Liver (tissue), 9 donors: ENCODE data around the gene KATNIP. TPM values are rescaled to one million over a fixed set of nuclear protein-coding genes. Genes with fewer than 3 reads are reported as not detected.

Experiments used
- DNase-seq: peaks from one replicate; pipeline ENCODE4 v3.0.0-alpha.2; 2017; ENCODE audit warnings: low spot score
- H3K27ac ChIP-seq, 2 donors: one replicate each; pipeline ENCODE4 v1.7.0; 2013; ENCODE audit warnings: inconsistent platforms in 2 of 2, low read length in 2 of 2, control low read depth in 1 of 2, low read depth in 1 of 2, mild to moderate bottlenecking in 1 of 2
- H3K27me3 ChIP-seq, 4 donors: one replicate each; pipeline versions ENCODE4 v1.6.1 to v1.7.0; 2013; ENCODE audit warnings: low read length in 3 of 4, inconsistent platforms in 1 of 4, mild to moderate bottlenecking in 1 of 4, moderate library complexity in 1 of 4; ENCODE audit not compliant: control insufficient read depth in 4 of 4, insufficient read depth in 4 of 4
- H3K36me3 ChIP-seq, 4 donors: one replicate each; pipeline versions ENCODE4 v1.6.1 to v1.7.0; 2013; ENCODE audit warnings: low read length in 3 of 4, mild to moderate bottlenecking in 3 of 4, low read depth in 1 of 4, moderate library complexity in 1 of 4; ENCODE audit not compliant: control insufficient read depth in 4 of 4, insufficient read depth in 3 of 4
- H3K4me1 ChIP-seq, 4 donors: one replicate each; pipeline versions ENCODE4 v1.6.1 to v1.7.0; 2013; ENCODE audit warnings: low read length in 3 of 4, mild to moderate bottlenecking in 3 of 4, moderate library complexity in 1 of 4; ENCODE audit not compliant: control insufficient read depth in 4 of 4, insufficient read depth in 4 of 4
- H3K4me3 ChIP-seq, 3 donors: one replicate each; pipeline versions ENCODE4 v1.6.1 to v1.7.0; 2013; ENCODE audit warnings: low read length in 3 of 3, control low read depth in 1 of 3, low read depth in 1 of 3, mild to moderate bottlenecking in 1 of 3
- H3K9ac ChIP-seq, 2 donors: one replicate each; pipeline ENCODE4 v1.7.0; 2013; ENCODE audit warnings: low read length in 2 of 2, mild to moderate bottlenecking in 2 of 2, moderate library complexity in 2 of 2, control low read depth in 1 of 2, low read depth in 1 of 2
- H3K9me3 ChIP-seq, 4 donors: one replicate each; pipeline versions ENCODE4 v1.6.1 to v1.7.0; 2013; ENCODE audit warnings: low read length in 3 of 4; ENCODE audit not compliant: control insufficient read depth in 4 of 4
- ATF3 ChIP-seq: IDR thresholded peaks from 2 replicates; pipeline ENCODE4 v1.6.1; 2016; ENCODE audit warnings: antibody characterized with exemption
- FOXA1 ChIP-seq: IDR thresholded peaks from 2 replicates; pipeline ENCODE4 v1.6.1; 2016; ENCODE audit warnings: antibody characterized with exemption
- GABPA ChIP-seq, 2 donors: IDR thresholded peaks in 1 of 2; conservative IDR thresholded peaks in 1 of 2; 2 replicates each; pipeline ENCODE4 v1.6.1; 2016; ENCODE audit warnings: antibody characterized with exemption in 2 of 2, mild to moderate bottlenecking in 1 of 2, moderate library complexity in 1 of 2
- HNF4A ChIP-seq, 2 donors: conservative IDR thresholded peaks; 2 replicates each; pipeline ENCODE4 v1.6.1; 2016; ENCODE audit warnings: antibody characterized with exemption in 2 of 2, mild to moderate bottlenecking in 2 of 2
- HNF4G ChIP-seq: IDR thresholded peaks from 2 replicates; pipeline ENCODE4 v1.6.1; 2016; ENCODE audit warnings: antibody characterized with exemption
- REST ChIP-seq: IDR thresholded peaks from 2 replicates; pipeline ENCODE4 v1.6.1; 2016; ENCODE audit warnings: antibody characterized with exemption, mild to moderate bottlenecking
- SP1 ChIP-seq: IDR thresholded peaks from 2 replicates; pipeline ENCODE4 v1.6.1; 2018; ENCODE audit warnings: antibody characterized with exemption, mild to moderate bottlenecking
- TAF1 ChIP-seq: conservative IDR thresholded peaks from 2 replicates; pipeline ENCODE4 v1.6.1; 2016; ENCODE audit warnings: antibody characterized with exemption, mild to moderate bottlenecking
- YY1 ChIP-seq: IDR thresholded peaks from 2 replicates; pipeline ENCODE4 v1.6.1; 2016; ENCODE audit warnings: antibody characterized with exemption, mild to moderate bottlenecking
- ZBTB33 ChIP-seq: IDR thresholded peaks from 2 replicates; pipeline ENCODE4 v1.6.1; 2016; ENCODE audit warnings: antibody characterized with exemption
- WGBS: extraction: QIAGEN DNeasy Blood & Tissue Kit; methylation state at CpG from one replicate; pipeline ENCODE4 v1.1.7; 2013; 5-methylcytosine and 5-hydroxymethylcytosine counted together
- polyA plus RNA-seq, 2 donors: library from polyadenylated mRNA; stranded (reverse) in 1 of 2; unstranded in 1 of 2; fragments of 200-250 nt in 1 of 2; fragments of >200 nt in 1 of 2; fragmentation: Nextera tagmentation in 1 of 2; extraction: Ambion mirVana in 1 of 2; gene quantifications; one replicate each; pipeline versions ENCODE4 v1.2.1 to v1.2.3, GENCODE V29; 2013 to 2015
- total RNA-seq, 2 donors: library from RNA; depleted of rRNA; stranded (reverse); fragments of >200 nt; gene quantifications; one replicate each; pipeline ENCODE4 v1.2.3, GENCODE V29; 2014
- donor health status: healthy.
- donor health status: healthy.
- donor health status: healthy.
- donor health status: healthy.
- donor health status: healthy.

The KATNIP gene
- total and polyA plus RNA-seq, 4 donors: 2.0 to 6.5 (median 4.5) TPM

- no peaks in the 10 kb centered on the region for H3K27me3 ChIP-seq
- no peaks in the 10 kb centered on the region for H3K9me3 ChIP-seq
- no peak for DNase-seq
- H3K4me3 ChIP-seq: no peak overlapping the region
- no peak overlapping the region for H3K9ac ChIP-seq
- WGBS: 98% methylated on average over 4 of the region's 4 CpGs
- TF ChIP-seq HNF4A (conservative IDR thresholded peaks at IDR 0.05) (no peak), TAF1 (no peak)
- H3K27ac ChIP-seq: no peak overlapping the region
- H3K36me3 ChIP-seq: peaks cover 0 to 39% (median 16%) of the 10 kb centered on the region in 4 donors
- peaks cover 0 to 2% (median 0%) of the 10 kb centered on the region in 4 donors for H3K4me1 ChIP-seq
These were observed 31.7 kb upstream of the KATNIP start for GRCh38 chr16:27518226-27518625.

- no peak overlapping the region for H3K4me3 ChIP-seq
- 83% methylated on average over 16 of the region's 16 CpGs for WGBS
- no peak overlapping the region for H3K27ac ChIP-seq
- H3K36me3 ChIP-seq: peaks cover 1 to 54% (median 31%) of the 10 kb centered on the region in 4 donors
- no peaks in the 10 kb centered on the region for H3K27me3 ChIP-seq
- TF ChIP-seq REST (no peak), SP1 (peak; percentile 31)
- no peak for DNase-seq
- peaks cover 0 to 2% (median 0%) of the 10 kb centered on the region in 4 donors for H3K4me1 ChIP-seq
- H3K9ac ChIP-seq: no peak overlapping the region
- H3K9me3 ChIP-seq: no peaks in the 10 kb centered on the region
These were observed 28.8 kb upstream of the KATNIP start for GRCh38 chr16:27520982-27521673.

GRCh38 chr16:27522173-27522707, 27.7 kb upstream of the KATNIP start:
- H3K36me3 ChIP-seq: peaks cover 1 to 62% (median 37%) of the 10 kb centered on the region in 4 donors
- 88% methylated on average over 6 of the region's 6 CpGs for WGBS

GRCh38 chr16:27526180-27526579, 23.8 kb upstream of the KATNIP start:
- peaks cover 0 to 2% (median 0%) of the 10 kb centered on the region in 4 donors for H3K4me1 ChIP-seq
- 95% methylated on average over 6 of the region's 6 CpGs for WGBS
- no peaks in the 10 kb centered on the region for H3K27me3 ChIP-seq
- no peaks in the 10 kb centered on the region for H3K9me3 ChIP-seq
- peaks cover 3 to 71% (median 53%) of the 10 kb centered on the region in 4 donors for H3K36me3 ChIP-seq
- H3K27ac ChIP-seq: no peak overlapping the region
- no peak overlapping the region for H3K9ac ChIP-seq
- H3K4me3 ChIP-seq: no peak overlapping the region
- no peak for DNase-seq
- TF ChIP-seq FOXA1 (no peak), YY1 (no peak), TAF1 (no peak), ZBTB33 (no peak), HNF4G (no peak), REST (no peak), ATF3 (no peak)

More at GRCh38 chr16:27522173-27522707, 27.7 kb upstream of the KATNIP start:
- H3K27me3 ChIP-seq: no peaks in the 10 kb centered on the region
- H3K9ac ChIP-seq: no peak overlapping the region
- TF ChIP-seq GABPA (IDR thresholded peaks at IDR 0.05 in 1 of 2, conservative IDR thresholded peaks at IDR 0.05 in 1 of 2) (no peak), ATF3 (no peak)
- no peak overlapping the region for H3K4me3 ChIP-seq
- H3K27ac ChIP-seq: no peak overlapping the region
- peaks cover 0 to 2% (median 0%) of the 10 kb centered on the region in 4 donors for H3K4me1 ChIP-seq
- no peak for DNase-seq
- H3K9me3 ChIP-seq: no peaks in the 10 kb centered on the region
